ENCODE data around the gene ZNF316. TPM values are rescaled to one million over a fixed set of nuclear protein-coding genes. Genes with fewer than 3 reads are reported as not detected.

ZNF316 gene
- total RNA-seq, 1 donor from 2014 or later, result 28.9 TPM

DNA sequence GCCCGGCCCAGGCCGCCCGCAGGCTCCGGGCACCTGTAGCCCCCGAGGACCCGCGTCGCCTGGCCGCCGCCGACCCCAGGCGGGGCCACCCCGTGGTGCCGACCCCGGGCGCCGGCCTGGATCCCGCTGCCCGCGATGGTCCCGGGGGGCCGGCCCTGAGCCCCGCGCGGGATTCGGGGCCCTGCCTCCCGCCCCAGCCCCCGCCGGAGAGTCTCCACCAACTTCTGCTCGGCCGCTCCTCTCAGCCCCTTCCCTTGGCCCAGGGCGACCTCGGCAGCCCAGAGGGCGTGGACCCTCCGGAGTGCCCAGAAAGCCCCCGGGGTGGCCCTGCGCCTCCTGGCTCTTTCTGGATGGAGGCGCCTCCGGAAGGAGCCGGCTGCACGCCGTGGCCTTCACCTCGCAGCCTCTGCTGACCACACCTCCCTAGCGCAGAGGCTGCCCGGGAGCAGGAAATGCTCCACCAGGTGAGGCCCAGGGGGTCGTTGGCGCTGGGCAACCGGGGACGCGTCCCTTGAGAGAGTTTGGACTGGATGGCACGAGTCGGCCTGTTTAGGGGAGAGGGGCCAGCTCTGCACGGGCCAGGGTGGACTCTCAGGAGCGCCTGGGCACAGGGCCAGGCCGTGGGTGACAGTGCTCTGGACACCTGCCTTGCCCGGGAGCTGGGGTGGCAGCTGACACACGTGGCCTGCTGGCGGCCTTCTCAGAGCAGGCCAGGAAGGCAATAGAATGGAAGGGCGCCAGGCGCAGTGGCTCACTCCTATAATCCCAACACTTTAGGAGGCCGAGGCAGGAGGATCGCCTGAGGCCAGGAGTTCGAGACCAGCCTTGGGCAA is 21.2 kb upstream of the ZNF316 start:
- H3K27ac Mint-ChIP-seq (ENCODE audit: unreplicated experiment), result no peak overlapping the region
- no peak for DNase-seq (ENCODE audit: low spot score)
- H3K27me3 Mint-ChIP-seq (ENCODE audit: low read depth), result no peaks in the 10 kb centered on the region
- H3K4me1 Mint-ChIP-seq (ENCODE audit: low read depth), result peaks cover 9% of the 10 kb centered on the region
- peak overlapping the region; percentile 65 for H3K4me3 Mint-ChIP-seq (ENCODE audit: unreplicated experiment)
- H3K9me3 Mint-ChIP-seq (ENCODE audit: low read depth), result no peaks in the 10 kb centered on the region
- TF ChIP-seq, protein P1, sequence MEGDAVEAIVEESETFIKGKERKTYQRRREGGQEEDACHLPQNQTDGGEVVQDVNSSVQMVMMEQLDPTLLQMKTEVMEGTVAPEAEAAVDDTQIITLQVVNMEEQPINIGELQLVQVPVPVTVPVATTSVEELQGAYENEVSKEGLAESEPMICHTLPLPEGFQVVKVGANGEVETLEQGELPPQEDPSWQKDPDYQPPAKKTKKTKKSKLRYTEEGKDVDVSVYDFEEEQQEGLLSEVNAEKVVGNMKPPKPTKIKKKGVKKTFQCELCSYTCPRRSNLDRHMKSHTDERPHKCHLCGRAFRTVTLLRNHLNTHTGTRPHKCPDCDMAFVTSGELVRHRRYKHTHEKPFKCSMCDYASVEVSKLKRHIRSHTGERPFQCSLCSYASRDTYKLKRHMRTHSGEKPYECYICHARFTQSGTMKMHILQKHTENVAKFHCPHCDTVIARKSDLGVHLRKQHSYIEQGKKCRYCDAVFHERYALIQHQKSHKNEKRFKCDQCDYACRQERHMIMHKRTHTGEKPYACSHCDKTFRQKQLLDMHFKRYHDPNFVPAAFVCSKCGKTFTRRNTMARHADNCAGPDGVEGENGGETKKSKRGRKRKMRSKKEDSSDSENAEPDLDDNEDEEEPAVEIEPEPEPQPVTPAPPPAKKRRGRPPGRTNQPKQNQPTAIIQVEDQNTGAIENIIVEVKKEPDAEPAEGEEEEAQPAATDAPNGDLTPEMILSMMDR (IDR thresholded peaks at IDR 0.05), result no peak
- H3K36me3 Mint-ChIP-seq (ENCODE audit: low read depth), result peaks cover 3% of the 10 kb centered on the region

DNA sequence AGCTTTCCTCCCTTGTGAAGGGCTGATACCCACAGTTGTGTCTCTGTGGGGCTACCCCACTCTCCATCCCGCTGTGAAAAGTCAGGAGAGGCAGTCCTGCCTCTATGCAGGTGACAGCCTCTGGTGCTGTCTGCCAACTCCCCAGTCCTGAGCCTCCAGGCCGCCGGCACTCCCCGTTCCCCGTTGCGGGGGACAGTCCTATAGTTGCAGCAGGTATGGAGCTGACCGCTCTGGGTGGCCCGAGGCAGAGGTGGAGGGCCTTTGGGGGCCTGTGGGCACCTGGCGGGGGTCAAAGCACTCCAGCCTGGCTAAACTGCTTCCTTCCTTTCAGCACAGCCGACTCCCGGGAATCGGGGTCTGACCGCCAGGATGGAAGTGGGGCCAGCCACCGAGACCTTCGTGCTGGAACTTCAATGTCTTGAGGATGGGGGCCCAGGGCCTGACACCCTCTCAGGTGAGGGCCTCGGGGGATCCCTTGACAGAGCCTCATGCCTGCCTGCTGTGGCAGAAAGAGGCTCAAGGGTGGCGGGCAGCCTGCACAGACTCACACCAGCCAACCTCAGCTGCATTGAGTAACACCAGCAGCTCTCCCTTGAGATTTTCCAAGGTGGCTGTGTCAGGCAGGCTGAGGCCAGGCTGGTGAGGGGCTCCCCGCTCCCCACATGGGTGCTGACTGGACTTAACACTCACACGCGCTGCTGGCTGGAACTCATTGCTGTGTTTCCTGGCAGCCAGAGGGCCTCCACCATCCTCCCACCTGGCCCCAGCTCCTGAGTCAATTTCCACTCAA is 20.1 kb upstream of the ZNF316 start:
- Mint-ChIP-seq H3K27ac (ENCODE audit: unreplicated experiment) (no peak overlapping the region), H3K27me3 (ENCODE audit: low read depth) (no peaks in the 10 kb centered on the region), H3K4me1 (ENCODE audit: low read depth) (peaks cover 9% of the 10 kb centered on the region), H3K36me3 (ENCODE audit: low read depth) (peaks cover 9% of the 10 kb centered on the region), H3K9me3 (ENCODE audit: low read depth) (no peaks in the 10 kb centered on the region), H3K4me3 (ENCODE audit: unreplicated experiment) (peak overlapping the region; percentile 50)
- TF ChIP-seq, protein P1 (IDR thresholded peaks at IDR 0.05), result no peak
- no peak for DNase-seq (ENCODE audit: low spot score)

DNA sequence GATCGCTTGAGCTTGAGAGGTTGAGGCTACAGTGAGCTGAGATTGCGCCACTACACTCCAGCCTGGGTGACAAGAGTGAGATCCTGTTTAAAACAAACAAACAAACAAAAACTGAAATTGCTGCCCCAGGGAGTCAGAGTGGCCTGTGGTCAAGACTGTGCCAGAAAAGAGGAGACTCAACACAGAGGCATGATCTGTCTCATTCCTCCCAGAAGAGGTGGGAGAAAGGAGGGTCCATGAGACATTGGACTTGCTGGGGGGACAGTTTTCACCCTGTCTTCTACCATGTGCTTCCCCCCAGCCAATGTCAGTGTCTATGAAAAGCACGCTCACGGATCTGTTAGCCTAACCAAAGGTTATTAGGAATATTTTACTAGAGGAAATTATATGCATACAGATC is 18.5 kb upstream of the ZNF316 start:
- TF ChIP-seq, protein P1 (IDR thresholded peaks at IDR 0.05), result no peak
- peaks cover 9% of the 10 kb centered on the region for H3K4me1 Mint-ChIP-seq (ENCODE audit: low read depth)
- H3K36me3 Mint-ChIP-seq (ENCODE audit: low read depth), result peaks cover 12% of the 10 kb centered on the region
- no peaks in the 10 kb centered on the region for H3K9me3 Mint-ChIP-seq (ENCODE audit: low read depth)
- H3K4me3 Mint-ChIP-seq (ENCODE audit: unreplicated experiment), result no peak overlapping the region
- H3K27ac Mint-ChIP-seq (ENCODE audit: unreplicated experiment), result no peak overlapping the region
- H3K27me3 Mint-ChIP-seq (ENCODE audit: low read depth), result no peaks in the 10 kb centered on the region
- DNase-seq (ENCODE audit: low spot score), result no peak

- Mint-ChIP-seq H3K9me3 (ENCODE audit: low read depth) (no peaks in the 10 kb centered on the region), H3K4me3 (ENCODE audit: unreplicated experiment) (no peak overlapping the region), H3K27me3 (ENCODE audit: low read depth) (no peaks in the 10 kb centered on the region), H3K36me3 (ENCODE audit: low read depth) (peaks cover 12% of the 10 kb centered on the region), H3K27ac (ENCODE audit: unreplicated experiment) (no peak overlapping the region), H3K4me1 (ENCODE audit: low read depth) (peaks cover 5% of the 10 kb centered on the region)
- TF ChIP-seq, protein P1 (IDR thresholded peaks at IDR 0.05), result no peak
- DNase-seq (ENCODE audit: low spot score), result no peak
Measured at GRCh38 chr7:6619961-6620360, 17.2 kb upstream of the ZNF316 start.

All from chondrocyte (in vitro differentiated cells).